Globus pallidus (tissue), 1 donor: ENCODE measurements around the gene FAIM2.
"Not testable (repeated sequence)": the region's sequence is repeated elsewhere in the genome, so short reads cannot be mapped to it uniquely, and the experiment has no call there.

Experiments used
- DNase-seq: peaks from one replicate; pipeline ENCODE4 v3.0.0-alpha.2; 2015; ENCODE audit warnings: low spot score

Gene FAIM2

GRCh38 chr12:49893753-49894750, 9.6 kb downstream of the FAIM2 start:
- DNase-seq = no peak

- DNase-seq = no peak
Measured at GRCh38 chr12:49892732-49893317, 10.9 kb downstream of the FAIM2 start.

- DNase-seq = no peak
Measured at GRCh38 chr12:49892084-49892731, 11.5 kb downstream of the FAIM2 start.

GRCh38 chr12:49891476-49891875, 12.2 kb downstream of the FAIM2 start:
- no peak for DNase-seq

- DNase-seq = no peak
Measured at GRCh38 chr12:49891012-49891411, 12.7 kb downstream of the FAIM2 start.

GRCh38 chr12:49890096-49890461, 13.6 kb downstream of the FAIM2 start:
- DNase-seq = no peak

GRCh38 chr12:49889361-49890095, 14.2 kb downstream of the FAIM2 start:
- DNase-seq = no peak

GRCh38 chr12:49888461-49889151, 15.1 kb downstream of the FAIM2 start:
- no peak for DNase-seq

- no peak for DNase-seq
Measured at GRCh38 chr12:49887536-49888401, 15.9 kb downstream of the FAIM2 start.

- no peak for DNase-seq
Measured at GRCh38 chr12:49887091-49887490, 16.6 kb downstream of the FAIM2 start.

- DNase-seq = no peak
Measured at GRCh38 chr12:49885663-49886461, 17.8 kb downstream of the FAIM2 start.

- DNase-seq = no peak
Measured at GRCh38 chr12:49885118-49885517, 18.6 kb downstream of the FAIM2 start.

- no peak for DNase-seq
Measured at GRCh38 chr12:49882851-49883464, 20.7 kb downstream of the FAIM2 start.

GRCh38 chr12:49882248-49882850, 21.4 kb downstream of the FAIM2 start:
- DNase-seq = no peak

GRCh38 chr12:49881415-49882247, 22.1 kb downstream of the FAIM2 start:
- no peak for DNase-seq

GRCh38 chr12:49880756-49881414, 22.8 kb downstream of the FAIM2 start:
- no peak for DNase-seq

GRCh38 chr12:49879065-49879464, 24.6 kb downstream of the FAIM2 start:
- not testable (repeated sequence) for DNase-seq
